Measurements from ENCODE around the gene CDK14. TPM values are rescaled to one million over a fixed set of nuclear protein-coding genes. Genes with fewer than 3 reads are reported as not detected.

Gene CDK14
- total and polyA plus RNA-seq, 10 of the 15 experiments (the other 5 are each of a cell fraction or from before 2014, with no cell fraction given) = 6.5 to 61.3 (median 24.2) TPM

DNA sequence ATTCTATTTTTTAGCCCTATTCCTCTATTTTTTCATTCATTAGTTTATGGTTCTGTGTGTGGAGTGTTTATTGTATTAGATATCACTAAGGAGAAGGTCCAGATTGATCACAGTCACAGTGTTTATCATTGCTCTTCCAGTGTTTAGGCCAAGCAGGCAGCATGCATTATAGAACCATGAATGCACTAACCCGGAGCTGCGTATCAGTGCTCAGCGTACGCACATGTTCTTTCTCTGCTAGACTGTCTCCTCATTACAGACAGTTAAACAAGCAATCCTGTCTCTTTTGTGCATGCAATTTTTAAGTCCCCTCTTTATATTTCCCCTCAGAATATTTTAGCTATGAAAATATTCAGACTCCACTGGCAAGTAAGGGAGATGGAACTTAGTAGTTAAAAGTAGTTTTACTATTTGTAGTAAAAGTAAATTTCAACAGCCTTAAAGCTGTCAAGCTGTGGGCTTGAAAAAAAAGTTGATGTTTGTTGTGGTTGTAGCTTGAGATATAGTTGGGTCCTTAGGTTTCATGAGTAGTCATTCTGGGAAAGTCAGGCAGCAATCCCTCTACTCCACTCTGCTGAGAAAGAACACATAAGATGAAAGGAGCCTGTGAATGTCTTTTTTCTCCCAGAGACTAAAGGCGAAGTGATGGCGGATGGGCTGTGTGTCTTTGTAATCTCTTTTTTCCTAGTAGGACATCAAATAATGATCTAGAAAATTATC lies 260.4 kb downstream of the CDK14 start (continued):
- TF ChIP-seq, protein P1, sequence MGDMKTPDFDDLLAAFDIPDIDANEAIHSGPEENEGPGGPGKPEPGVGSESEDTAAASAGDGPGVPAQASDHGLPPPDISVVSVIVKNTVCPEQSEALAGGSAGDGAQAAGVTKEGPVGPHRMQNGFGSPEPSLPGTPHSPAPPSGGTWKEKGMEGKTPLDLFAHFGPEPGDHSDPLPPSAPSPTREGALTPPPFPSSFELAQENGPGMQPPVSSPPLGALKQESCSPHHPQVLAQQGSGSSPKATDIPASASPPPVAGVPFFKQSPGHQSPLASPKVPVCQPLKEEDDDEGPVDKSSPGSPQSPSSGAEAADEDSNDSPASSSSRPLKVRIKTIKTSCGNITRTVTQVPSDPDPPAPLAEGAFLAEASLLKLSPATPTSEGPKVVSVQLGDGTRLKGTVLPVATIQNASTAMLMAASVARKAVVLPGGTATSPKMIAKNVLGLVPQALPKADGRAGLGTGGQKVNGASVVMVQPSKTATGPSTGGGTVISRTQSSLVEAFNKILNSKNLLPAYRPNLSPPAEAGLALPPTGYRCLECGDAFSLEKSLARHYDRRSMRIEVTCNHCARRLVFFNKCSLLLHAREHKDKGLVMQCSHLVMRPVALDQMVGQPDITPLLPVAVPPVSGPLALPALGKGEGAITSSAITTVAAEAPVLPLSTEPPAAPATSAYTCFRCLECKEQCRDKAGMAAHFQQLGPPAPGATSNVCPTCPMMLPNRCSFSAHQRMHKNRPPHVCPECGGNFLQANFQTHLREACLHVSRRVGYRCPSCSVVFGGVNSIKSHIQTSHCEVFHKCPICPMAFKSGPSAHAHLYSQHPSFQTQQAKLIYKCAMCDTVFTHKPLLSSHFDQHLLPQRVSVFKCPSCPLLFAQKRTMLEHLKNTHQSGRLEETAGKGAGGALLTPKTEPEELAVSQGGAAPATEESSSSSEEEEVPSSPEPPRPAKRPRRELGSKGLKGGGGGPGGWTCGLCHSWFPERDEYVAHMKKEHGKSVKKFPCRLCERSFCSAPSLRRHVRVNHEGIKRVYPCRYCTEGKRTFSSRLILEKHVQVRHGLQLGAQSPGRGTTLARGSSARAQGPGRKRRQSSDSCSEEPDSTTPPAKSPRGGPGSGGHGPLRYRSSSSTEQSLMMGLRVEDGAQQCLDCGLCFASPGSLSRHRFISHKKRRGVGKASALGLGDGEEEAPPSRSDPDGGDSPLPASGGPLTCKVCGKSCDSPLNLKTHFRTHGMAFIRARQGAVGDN (IDR thresholded peaks at IDR 0.05) = no peak
- TF ChIP-seq JUNB (IDR thresholded peaks at IDR 0.05) (peak; percentile 64), EED (IDR thresholded peaks at IDR 0.05; ENCODE audit: low read depth) (0 out of 2 replicates have a peak, but pooled peaks have one; percentile 42), SMC3 (IDR thresholded peaks at IDR 0.05; ENCODE audit: borderline replicate concordance, low read length) (peak; percentile 10; the same call in 1 of the 2 replicates), IKZF1 (conservative IDR thresholded peaks at IDR 0.05) (0 out of 2 replicates have a peak, but pooled peaks have one; percentile 15), JUND (IDR thresholded peaks at IDR 0.05; ENCODE audit: low read depth, low read length) (no peak), TCF7 (IDR thresholded peaks at IDR 0.05; ENCODE audit: borderline replicate concordance) (peak; percentile 93), IKZF2 (IDR thresholded peaks at IDR 0.05) (peak; percentile 14 to 40; a peak in 1 of 4 replicates), MEF2A (IDR thresholded peaks at IDR 0.05; ENCODE audit: insufficient read depth, low read depth, low read length) (peak; percentile 18; the same call in 1 of the 2 replicates), RUNX3 (IDR thresholded peaks at IDR 0.05; ENCODE audit: low read length) (peak; percentile 96), MYB (IDR thresholded peaks at IDR 0.05; ENCODE audit: borderline replicate concordance, low read depth, low read length) (no peak), CREM (IDR thresholded peaks at IDR 0.05; ENCODE audit: low read depth) (no peak; the same call in 1 of the 2 replicates), NFIC (IDR thresholded peaks at IDR 0.05; ENCODE audit: low read depth, low read length) (peak; percentile 76), HCFC1 (IDR thresholded peaks at IDR 0.05; ENCODE audit: low read length) (no peak), FOXM1 (IDR thresholded peaks at IDR 0.05; ENCODE audit: low read depth, low read length) (peak; percentile 70)
- TF ChIP-seq, protein P2, sequence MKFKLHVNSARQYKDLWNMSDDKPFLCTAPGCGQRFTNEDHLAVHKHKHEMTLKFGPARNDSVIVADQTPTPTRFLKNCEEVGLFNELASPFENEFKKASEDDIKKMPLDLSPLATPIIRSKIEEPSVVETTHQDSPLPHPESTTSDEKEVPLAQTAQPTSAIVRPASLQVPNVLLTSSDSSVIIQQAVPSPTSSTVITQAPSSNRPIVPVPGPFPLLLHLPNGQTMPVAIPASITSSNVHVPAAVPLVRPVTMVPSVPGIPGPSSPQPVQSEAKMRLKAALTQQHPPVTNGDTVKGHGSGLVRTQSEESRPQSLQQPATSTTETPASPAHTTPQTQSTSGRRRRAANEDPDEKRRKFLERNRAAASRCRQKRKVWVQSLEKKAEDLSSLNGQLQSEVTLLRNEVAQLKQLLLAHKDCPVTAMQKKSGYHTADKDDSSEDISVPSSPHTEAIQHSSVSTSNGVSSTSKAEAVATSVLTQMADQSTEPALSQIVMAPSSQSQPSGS (IDR thresholded peaks at IDR 0.05; ENCODE audit: low read length) = peak; percentile 61; the same call in 1 of the 2 replicates
- TF ChIP-seq, protein P3, sequence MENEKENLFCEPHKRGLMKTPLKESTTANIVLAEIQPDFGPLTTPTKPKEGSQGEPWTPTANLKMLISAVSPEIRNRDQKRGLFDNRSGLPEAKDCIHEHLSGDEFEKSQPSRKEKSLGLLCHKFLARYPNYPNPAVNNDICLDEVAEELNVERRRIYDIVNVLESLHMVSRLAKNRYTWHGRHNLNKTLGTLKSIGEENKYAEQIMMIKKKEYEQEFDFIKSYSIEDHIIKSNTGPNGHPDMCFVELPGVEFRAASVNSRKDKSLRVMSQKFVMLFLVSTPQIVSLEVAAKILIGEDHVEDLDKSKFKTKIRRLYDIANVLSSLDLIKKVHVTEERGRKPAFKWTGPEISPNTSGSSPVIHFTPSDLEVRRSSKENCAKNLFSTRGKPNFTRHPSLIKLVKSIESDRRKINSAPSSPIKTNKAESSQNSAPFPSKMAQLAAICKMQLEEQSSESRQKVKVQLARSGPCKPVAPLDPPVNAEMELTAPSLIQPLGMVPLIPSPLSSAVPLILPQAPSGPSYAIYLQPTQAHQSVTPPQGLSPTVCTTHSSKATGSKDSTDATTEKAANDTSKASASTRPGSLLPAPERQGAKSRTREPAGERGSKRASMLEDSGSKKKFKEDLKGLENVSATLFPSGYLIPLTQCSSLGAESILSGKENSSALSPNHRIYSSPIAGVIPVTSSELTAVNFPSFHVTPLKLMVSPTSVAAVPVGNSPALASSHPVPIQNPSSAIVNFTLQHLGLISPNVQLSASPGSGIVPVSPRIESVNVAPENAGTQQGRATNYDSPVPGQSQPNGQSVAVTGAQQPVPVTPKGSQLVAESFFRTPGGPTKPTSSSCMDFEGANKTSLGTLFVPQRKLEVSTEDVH (IDR thresholded peaks at IDR 0.05; ENCODE audit: low read depth, partially characterized antibody) = no peak

Measured in GM12878 (cell line).